Measurements from ENCODE around the gene PTPRE.

DNA sequence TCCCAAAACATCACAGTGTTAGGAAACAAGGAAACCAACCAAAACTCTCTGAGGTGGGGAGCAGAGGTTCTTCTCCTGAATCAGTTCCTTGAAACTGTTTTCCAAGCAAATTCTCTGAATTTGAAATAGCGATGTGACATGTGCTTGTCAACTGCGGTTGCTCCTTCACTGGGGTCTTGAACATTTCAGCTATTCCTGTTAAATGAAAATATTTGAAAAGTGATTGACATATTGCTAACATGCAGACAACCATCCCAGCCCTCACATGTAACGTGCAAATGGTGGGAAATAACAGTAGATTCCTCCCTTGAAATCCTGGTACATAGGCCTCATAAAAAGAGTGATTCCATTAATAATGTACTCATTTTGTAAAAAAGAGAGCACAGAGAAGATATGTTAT lies 203.4 kb downstream of the PTPRE start:
- TF ChIP-seq, protein P1, sequence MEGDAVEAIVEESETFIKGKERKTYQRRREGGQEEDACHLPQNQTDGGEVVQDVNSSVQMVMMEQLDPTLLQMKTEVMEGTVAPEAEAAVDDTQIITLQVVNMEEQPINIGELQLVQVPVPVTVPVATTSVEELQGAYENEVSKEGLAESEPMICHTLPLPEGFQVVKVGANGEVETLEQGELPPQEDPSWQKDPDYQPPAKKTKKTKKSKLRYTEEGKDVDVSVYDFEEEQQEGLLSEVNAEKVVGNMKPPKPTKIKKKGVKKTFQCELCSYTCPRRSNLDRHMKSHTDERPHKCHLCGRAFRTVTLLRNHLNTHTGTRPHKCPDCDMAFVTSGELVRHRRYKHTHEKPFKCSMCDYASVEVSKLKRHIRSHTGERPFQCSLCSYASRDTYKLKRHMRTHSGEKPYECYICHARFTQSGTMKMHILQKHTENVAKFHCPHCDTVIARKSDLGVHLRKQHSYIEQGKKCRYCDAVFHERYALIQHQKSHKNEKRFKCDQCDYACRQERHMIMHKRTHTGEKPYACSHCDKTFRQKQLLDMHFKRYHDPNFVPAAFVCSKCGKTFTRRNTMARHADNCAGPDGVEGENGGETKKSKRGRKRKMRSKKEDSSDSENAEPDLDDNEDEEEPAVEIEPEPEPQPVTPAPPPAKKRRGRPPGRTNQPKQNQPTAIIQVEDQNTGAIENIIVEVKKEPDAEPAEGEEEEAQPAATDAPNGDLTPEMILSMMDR (IDR thresholded peaks at IDR 0.05): no peak
- no peak for TF ChIP-seq POLR2A (IDR thresholded peaks at IDR 0.05)

Data from right lobe of liver (tissue), 4 donors.